22Rv1 (cell line): ENCODE results near the gene RHBDD1.

Experiments
- H3K27ac ChIP-seq: fragments of 450-650 bp; 2 replicates; pipeline ENCODE4 v1.5.1; 2017
- CTCF ChIP-seq: fragments of 450-650 bp; IDR thresholded peaks from 2 replicates; pipeline ENCODE4 v1.5.1; 2017; ENCODE audit warnings: mild to moderate bottlenecking
- ZFX ChIP-seq: fragments of 450-650 bp; IDR thresholded peaks from 2 replicates; pipeline ENCODE4 v1.6.1; 2017; ENCODE audit warnings: antibody characterized with exemption, borderline replicate concordance

RHBDD1 gene

GRCh38 chr2:226865710-226866109, 29.9 kb downstream of the RHBDD1 start:
- H3K27ac ChIP-seq, result no peak overlapping the region
- TF ChIP-seq ZFX, result no peak
- no peak for TF ChIP-seq CTCF

DNA sequence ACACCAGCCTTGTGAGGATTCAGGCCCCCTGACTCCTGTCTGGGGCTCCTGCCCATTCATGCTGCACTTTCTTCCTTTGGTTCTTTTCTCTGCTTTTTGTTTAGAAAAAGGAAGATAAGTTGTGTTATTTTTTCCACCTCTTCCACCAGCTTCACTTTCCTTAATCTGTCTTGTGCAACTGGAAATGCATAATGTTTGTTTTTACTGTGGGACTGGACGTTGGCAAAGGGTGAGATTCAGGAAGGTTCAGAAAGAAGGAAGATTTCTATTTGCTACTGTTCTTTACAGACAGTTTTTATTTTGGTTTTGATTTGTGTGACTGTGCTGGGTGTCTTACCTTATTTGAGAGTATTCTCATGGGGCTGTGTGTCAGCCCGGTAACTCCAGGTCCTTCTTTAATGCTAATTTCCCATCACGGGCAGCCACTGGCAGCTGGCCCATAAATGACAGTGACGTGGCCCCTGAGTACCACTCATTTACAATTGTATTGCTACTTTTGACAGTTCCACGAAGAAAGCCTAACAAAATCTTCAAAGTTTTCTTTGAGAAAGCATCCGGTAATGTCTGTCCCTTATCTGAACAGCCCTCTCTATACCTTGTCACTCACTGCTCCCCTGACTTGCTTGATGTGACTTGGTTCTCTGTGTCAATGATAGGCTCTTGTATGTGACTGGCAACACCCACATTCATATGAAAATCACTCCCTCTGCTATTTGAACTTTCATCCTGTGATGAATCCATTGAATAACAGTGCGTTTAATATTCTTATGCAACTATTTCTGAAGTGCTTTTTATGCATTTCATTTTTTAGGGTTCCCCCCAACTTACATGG, 32.7 kb downstream of the RHBDD1 start:
- no peak overlapping the region for H3K27ac ChIP-seq
- TF ChIP-seq ZFX (no peak), CTCF (no peak)

- no peak for TF ChIP-seq CTCF
- no peak for TF ChIP-seq ZFX
- H3K27ac ChIP-seq, result no peak overlapping the region
Measured at GRCh38 chr2:226869371-226869770, 33.5 kb downstream of the RHBDD1 start.

DNA sequence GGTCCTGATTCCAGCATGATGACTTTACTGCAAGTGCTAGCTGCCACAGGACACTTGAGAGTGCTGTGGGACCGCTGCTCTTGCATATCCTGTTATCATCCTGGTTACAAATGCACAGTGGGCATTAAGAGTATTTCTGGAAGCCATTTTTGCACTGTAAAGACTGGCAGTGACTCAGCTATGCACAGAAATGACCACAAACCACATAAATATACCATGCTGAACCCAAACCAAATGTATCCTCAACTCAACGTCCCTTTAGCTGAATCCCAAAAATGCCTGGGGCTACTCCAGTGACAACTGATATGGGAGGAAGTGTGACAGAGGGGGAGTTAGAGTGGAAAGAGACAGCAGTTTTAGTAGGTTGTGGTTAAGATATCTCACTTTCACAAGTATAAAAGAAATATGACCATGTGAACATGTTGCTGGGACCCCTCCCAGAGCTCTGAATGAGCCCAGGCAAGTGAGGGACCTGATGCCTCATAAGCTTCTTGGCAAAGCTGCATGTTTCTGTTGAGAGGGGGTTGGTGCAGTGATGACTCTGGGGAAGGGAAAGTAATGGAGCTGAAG, 37.3 kb downstream of the RHBDD1 start:
- TF ChIP-seq CTCF (no peak), ZFX (no peak)
- H3K27ac ChIP-seq, result no peak overlapping the region

DNA sequence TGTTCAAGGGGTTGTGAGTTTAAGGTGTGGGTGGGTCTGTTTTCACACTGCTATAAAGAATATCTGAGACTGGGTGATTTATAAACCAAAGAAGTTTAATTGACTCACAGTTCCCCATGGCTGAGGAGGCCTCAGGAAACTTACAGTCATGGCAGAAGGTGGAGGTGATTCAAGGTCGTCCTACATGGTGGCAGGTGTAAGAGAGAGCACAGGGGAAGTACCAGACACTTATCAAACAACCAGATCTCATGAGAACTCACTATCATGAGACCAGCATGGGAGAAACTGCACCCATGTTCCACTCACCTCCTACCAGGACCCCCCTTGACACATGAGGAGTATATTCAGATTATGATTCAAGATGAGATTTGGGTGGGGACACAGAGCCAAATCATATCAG, 38.0 kb downstream of the RHBDD1 start:
- no peak overlapping the region for H3K27ac ChIP-seq
- TF ChIP-seq ZFX, result no peak
- no peak for TF ChIP-seq CTCF

GRCh38 chr2:226874749-226875148, 38.9 kb downstream of the RHBDD1 start:
- TF ChIP-seq ZFX, result no peak
- TF ChIP-seq CTCF, result no peak

GRCh38 chr2:226875438-226876225, 39.8 kb downstream of the RHBDD1 start:
- H3K27ac ChIP-seq, result no peak overlapping the region
- TF ChIP-seq ZFX (no peak), CTCF (no peak)

More at GRCh38 chr2:226874749-226875148, 38.9 kb downstream of the RHBDD1 start:
- no peak overlapping the region for H3K27ac ChIP-seq
